Measurements from ENCODE around the gene DUSP28. TPM values are rescaled to one million over a fixed set of nuclear protein-coding genes. Genes with fewer than 3 reads are reported as not detected.
A peak's percentile ranks its signal among the peaks of the same experiment; 100 is the strongest.

Gene DUSP28
- total and polyA plus RNA-seq, 2 of the 13 experiments (the other 11 are each of a cell fraction or from before 2014, with no cell fraction given) = 5.2 to 8.6 TPM

DNA sequence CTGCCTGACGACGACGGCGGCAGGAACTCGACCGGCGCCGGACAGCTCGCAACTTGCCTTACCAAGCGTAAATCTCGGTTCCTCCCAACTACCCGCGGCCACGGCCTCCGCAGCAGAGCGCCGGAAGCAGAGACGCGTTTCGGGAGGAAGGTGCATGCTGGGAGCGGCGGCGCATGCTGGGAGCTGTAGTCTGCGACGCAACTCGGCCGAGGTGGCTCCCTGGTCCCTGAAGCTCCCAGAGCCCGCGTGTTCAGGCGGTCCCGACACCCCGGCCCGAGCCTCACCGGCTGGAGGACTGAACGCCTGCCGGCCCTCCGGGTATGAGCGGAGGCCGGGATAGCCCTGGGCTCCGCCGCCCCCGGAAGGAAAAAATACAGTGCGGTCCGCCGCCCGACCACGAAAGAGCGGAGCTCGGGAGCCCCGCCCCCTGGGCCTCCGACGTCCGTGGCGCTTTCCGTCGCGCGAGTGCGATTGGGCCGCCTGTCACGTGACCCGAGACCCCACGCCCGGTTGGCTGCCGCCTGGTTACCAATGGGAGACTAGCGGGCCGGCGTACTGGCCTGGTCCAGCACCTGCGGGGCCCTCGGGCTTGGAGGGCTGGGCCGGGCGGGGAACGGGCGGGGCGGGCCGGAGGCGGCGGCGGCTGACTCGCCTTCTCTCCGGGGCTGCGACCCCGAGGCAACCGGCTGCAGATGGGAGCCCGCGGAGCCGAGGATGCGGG, 26.2 kb downstream of the DUSP28 start, which contains the start of gene CAPN10 (continued):
- TF ChIP-seq, protein P1, sequence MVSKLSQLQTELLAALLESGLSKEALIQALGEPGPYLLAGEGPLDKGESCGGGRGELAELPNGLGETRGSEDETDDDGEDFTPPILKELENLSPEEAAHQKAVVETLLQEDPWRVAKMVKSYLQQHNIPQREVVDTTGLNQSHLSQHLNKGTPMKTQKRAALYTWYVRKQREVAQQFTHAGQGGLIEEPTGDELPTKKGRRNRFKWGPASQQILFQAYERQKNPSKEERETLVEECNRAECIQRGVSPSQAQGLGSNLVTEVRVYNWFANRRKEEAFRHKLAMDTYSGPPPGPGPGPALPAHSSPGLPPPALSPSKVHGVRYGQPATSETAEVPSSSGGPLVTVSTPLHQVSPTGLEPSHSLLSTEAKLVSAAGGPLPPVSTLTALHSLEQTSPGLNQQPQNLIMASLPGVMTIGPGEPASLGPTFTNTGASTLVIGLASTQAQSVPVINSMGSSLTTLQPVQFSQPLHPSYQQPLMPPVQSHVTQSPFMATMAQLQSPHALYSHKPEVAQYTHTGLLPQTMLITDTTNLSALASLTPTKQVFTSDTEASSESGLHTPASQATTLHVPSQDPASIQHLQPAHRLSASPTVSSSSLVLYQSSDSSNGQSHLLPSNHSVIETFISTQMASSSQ (IDR thresholded peaks at IDR 0.05; ENCODE audit: low read depth) = 0 out of 2 replicates have a peak, but pooled peaks have one; percentile 14
- TF ChIP-seq, protein P1 (CRISPR knock-in tag; IDR thresholded peaks at IDR 0.05; ENCODE audit: borderline replicate concordance) = peak; percentile 75; the same call in 1 of the 2 replicates
- TF ChIP-seq DNMT3B (CRISPR knock-in tag; conservative IDR thresholded peaks at IDR 0.05) = no peak; the same call in 1 of the 2 replicates
- no peak for TF ChIP-seq CEBPZ (IDR thresholded peaks at IDR 0.05; ENCODE audit: low read length)
- TF ChIP-seq GFI1 (CRISPR knock-in tag; IDR thresholded peaks at IDR 0.05; ENCODE audit: borderline replicate concordance) = peak; percentile 93
- TF ChIP-seq, protein P2, sequence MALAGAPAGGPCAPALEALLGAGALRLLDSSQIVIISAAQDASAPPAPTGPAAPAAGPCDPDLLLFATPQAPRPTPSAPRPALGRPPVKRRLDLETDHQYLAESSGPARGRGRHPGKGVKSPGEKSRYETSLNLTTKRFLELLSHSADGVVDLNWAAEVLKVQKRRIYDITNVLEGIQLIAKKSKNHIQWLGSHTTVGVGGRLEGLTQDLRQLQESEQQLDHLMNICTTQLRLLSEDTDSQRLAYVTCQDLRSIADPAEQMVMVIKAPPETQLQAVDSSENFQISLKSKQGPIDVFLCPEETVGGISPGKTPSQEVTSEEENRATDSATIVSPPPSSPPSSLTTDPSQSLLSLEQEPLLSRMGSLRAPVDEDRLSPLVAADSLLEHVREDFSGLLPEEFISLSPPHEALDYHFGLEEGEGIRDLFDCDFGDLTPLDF (CRISPR knock-in tag; IDR thresholded peaks at IDR 0.05) = 0 out of 2 replicates have a peak, but pooled peaks have one; percentile 64
- peak; percentile 74 for TF ChIP-seq ZKSCAN8 (CRISPR knock-in tag; IDR thresholded peaks at IDR 0.05; ENCODE audit: borderline replicate concordance)
- TF ChIP-seq ZNF431 (CRISPR knock-in tag; IDR thresholded peaks at IDR 0.05; ENCODE audit: borderline replicate concordance, low read depth) = no peak
- TF ChIP-seq ZNF629 (CRISPR knock-in tag; conservative IDR thresholded peaks at IDR 0.05) = no peak
- no peak for TF ChIP-seq ZNF326 (CRISPR knock-in tag; IDR thresholded peaks at IDR 0.05; ENCODE audit: borderline replicate concordance)
- TF ChIP-seq, protein P3, sequence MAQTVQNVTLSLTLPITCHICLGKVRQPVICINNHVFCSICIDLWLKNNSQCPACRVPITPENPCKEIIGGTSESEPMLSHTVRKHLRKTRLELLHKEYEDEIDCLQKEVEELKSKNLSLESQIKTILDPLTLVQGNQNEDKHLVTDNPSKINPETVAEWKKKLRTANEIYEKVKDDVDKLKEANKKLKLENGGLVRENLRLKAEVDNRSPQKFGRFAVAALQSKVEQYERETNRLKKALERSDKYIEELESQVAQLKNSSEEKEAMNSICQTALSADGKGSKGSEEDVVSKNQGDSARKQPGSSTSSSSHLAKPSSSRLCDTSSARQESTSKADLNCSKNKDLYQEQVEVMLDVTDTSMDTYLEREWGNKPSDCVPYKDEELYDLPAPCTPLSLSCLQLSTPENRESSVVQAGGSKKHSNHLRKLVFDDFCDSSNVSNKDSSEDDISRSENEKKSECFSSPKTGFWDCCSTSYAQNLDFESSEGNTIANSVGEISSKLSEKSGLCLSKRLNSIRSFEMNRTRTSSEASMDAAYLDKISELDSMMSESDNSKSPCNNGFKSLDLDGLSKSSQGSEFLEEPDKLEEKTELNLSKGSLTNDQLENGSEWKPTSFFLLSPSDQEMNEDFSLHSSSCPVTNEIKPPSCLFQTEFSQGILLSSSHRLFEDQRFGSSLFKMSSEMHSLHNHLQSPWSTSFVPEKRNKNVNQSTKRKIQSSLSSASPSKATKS (CRISPR knock-in tag; IDR thresholded peaks at IDR 0.05) = no peak
- TF ChIP-seq ZNF773 (CRISPR knock-in tag; IDR thresholded peaks at IDR 0.05; ENCODE audit: borderline replicate concordance) = no peak; the same call in 1 of the 2 replicates
- TF ChIP-seq ZNF335 (CRISPR knock-in tag; IDR thresholded peaks at IDR 0.05) = peak; percentile 99
- TF ChIP-seq IRF2 (CRISPR knock-in tag; IDR thresholded peaks at IDR 0.05) = peak; percentile 98
- no peak for TF ChIP-seq NFIB (CRISPR knock-in tag; IDR thresholded peaks at IDR 0.05; ENCODE audit: borderline replicate concordance)
- peak; percentile 58; the same call in 1 of the 2 replicates for TF ChIP-seq KAT7 (CRISPR knock-in tag; IDR thresholded peaks at IDR 0.05; ENCODE audit: borderline replicate concordance)
- TF ChIP-seq DMAP1 (CRISPR knock-in tag; IDR thresholded peaks at IDR 0.05) = peak; percentile 70; the same call in 1 of the 2 replicates
- TF ChIP-seq ZNF136 (CRISPR knock-in tag; IDR thresholded peaks at IDR 0.05; ENCODE audit: low read depth) = peak; percentile 80; the same call in 1 of the 2 replicates
